PC-9 (cell line): ENCODE measurements around the gene LMLN. TPM values are rescaled to one million over a fixed set of nuclear protein-coding genes. Genes with fewer than 3 reads are reported as not detected.

Source experiments
- BruUV-seq: library from RNA; stranded (reverse); fragments of 400-500 nt; replicated peaks from 2 replicates; lab custom pipeline; 2021; lab: Mats Ljungman, UMichigan
- CTCF ChIA-PET: fragments of 300-600 bp; sonication (Branson Sonifier 250); formaldehyde crosslinking; loops from one replicate; lab custom pipeline; 2022; ENCODE audit warnings: antibody characterized with exemption; lab: Charles Lee
- POLR2A ChIA-PET: fragments of 300-600 bp; sonication (Branson Sonifier 250); formaldehyde crosslinking; loops from one replicate; lab custom pipeline; 2022; ENCODE audit warnings: antibody characterized with exemption; ENCODE audit not compliant: unreplicated experiment; lab: Charles Lee
- DNase-seq, 2 experiments: peaks; one replicate each; pipeline versions ENCODE4 v3.0.0 to v3.0.0-alpha.2; 2015 to 2022; ENCODE audit warnings: mixed read lengths in 1 of 2
- H2AFZ ChIP-seq: fragments of 200-600 bp; sonication (generic); 2 replicates; pipeline ENCODE4 v1.8.1; 2017; ENCODE audit warnings: antibody characterized with exemption
- H3F3A ChIP-seq: fragments of 200-600 bp; sonication (generic); 2 replicates; pipeline ENCODE4 v1.8.1; 2017; ENCODE audit warnings: antibody characterized with exemption, mild to moderate bottlenecking, low read depth; ENCODE audit not compliant: insufficient read depth
- H3K27ac ChIP-seq: fragments of 200-600 bp; sonication (generic); 2 replicates; pipeline ENCODE4 v1.6.1; 2016; ENCODE audit warnings: mixed run types
- H3K27me3 ChIP-seq: fragments of 200-600 bp; sonication (generic); 2 replicates; pipeline ENCODE4 v1.6.1; 2016; ENCODE audit warnings: low read depth, mixed run types; ENCODE audit not compliant: insufficient read depth
- H3K36me3 ChIP-seq: fragments of 200-600 bp; sonication (generic); 2 replicates; pipeline ENCODE4 v1.6.1; 2016; ENCODE audit warnings: low read depth, mixed run types
- H3K4me1 ChIP-seq: fragments of 200-600 bp; sonication (generic); replicated peaks from 2 replicates; pipeline ENCODE4 v1.6.1; 2016; ENCODE audit warnings: mixed run types; ENCODE audit not compliant: insufficient read depth
- H3K4me2 ChIP-seq: fragments of 200-600 bp; sonication (generic); 2 replicates; pipeline ENCODE4 v1.6.1; 2017; ENCODE audit warnings: mixed run types
- H3K4me3 ChIP-seq: fragments of 200-600 bp; sonication (generic); 2 replicates; pipeline ENCODE4 v1.6.1; 2016; ENCODE audit warnings: mixed run types
- H3K79me2 ChIP-seq: fragments of 200-600 bp; sonication (generic); 2 replicates; pipeline ENCODE4 v1.6.1; 2017; ENCODE audit warnings: low read depth, mixed run types
- H3K9me2 ChIP-seq: fragments of 200-600 bp; sonication (generic); 2 replicates; pipeline ENCODE4 v1.8.1; 2017; ENCODE audit warnings: mild to moderate bottlenecking; ENCODE audit not compliant: insufficient read depth
- H3K9me3 ChIP-seq: fragments of 200-600 bp; sonication (generic); 2 replicates; pipeline ENCODE4 v1.8.1; 2016; ENCODE audit warnings: low read depth; ENCODE audit not compliant: insufficient read depth
- H4K20me1 ChIP-seq: fragments of 200-600 bp; sonication (generic); 2 replicates; pipeline ENCODE4 v1.8.1; 2017; ENCODE audit not compliant: insufficient read depth
- CTCF ChIP-seq: fragments of 200-600 bp; sonication (generic); conservative IDR thresholded peaks from 2 replicates; pipeline ENCODE4 v1.6.1; 2017; ENCODE audit warnings: mixed run types, antibody characterized with exemption, mild to moderate bottlenecking, moderate library complexity
- EZH2 ChIP-seq: fragments of 200-600 bp; sonication (generic); IDR thresholded peaks from 2 replicates; pipeline ENCODE4 v1.8.0; 2017; ENCODE audit warnings: antibody characterized with exemption, low read depth
- intact Hi-C: fragments of 100-400 bp; cut with micrococcal nuclease; formaldehyde crosslinking; loops from one replicate; pipeline ENCODE4 v1.10.0; 2022; ENCODE audit not compliant: unreplicated experiment
- total RNA-seq: library from RNA; stranded (reverse); gene quantifications from 2 replicates; pipeline ENCODE4 v1.2.3, GENCODE V29; 2021

Gene LMLN
- total RNA-seq, 1 experiment from 2014 or later = 21.1 TPM

DNA sequence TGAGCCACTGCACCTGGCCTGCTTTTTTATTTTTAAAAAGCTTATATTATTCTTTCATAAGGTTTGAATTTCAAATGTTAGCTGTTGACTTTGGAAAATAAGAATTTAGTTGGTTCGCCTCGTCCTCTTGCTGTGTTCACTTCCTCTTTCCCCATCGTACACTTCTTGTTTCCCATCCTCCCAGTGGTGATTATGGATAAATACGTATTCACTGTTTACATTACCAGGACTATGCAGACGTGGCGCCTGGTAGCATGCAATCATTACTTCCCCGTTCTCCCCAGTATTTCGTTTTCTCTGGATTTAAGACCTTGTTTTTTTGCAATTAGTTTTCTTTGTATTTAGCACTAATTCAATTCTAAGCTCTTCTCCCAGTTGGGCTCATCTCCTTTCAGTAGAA, 70.1 kb downstream of the LMLN start:
- BruUV-seq = no TSS peak
- CTCF ChIA-PET = no interaction called here
- no peaks in the 10 kb centered on the region for H3K36me3 ChIP-seq
- intact Hi-C loops = loop anchor here (5.0 kb wide), 1 partner anchor 123 kb away; no protein-coding TSS in a partner anchor
- H3K79me2 ChIP-seq = no peaks in the 10 kb centered on the region
- no peak overlapping the region for H3K27ac ChIP-seq
- H3K9me2 ChIP-seq = no peaks in the 10 kb centered on the region
- TF ChIP-seq EZH2 (no peak), CTCF (no peak)
- H2AFZ ChIP-seq = no peak overlapping the region
- POLR2A ChIA-PET = interaction anchor here (0.6 kb wide), 1 partner anchor 50 kb away, joined by 4 read pairs; no protein-coding TSS in a partner anchor
- H4K20me1 ChIP-seq = no peaks in the 10 kb centered on the region
- no peak overlapping the region for H3K4me2 ChIP-seq
- no peaks in the 10 kb centered on the region for H3K27me3 ChIP-seq
- H3F3A ChIP-seq = no peaks in the 10 kb centered on the region
- H3K4me3 ChIP-seq = no peak overlapping the region
- H3K4me1 ChIP-seq = no peaks in the 10 kb centered on the region; the same call in 1 of the 2 replicates
- DNase-seq = no peak
- no peaks in the 10 kb centered on the region for H3K9me3 ChIP-seq

- BruUV-seq = no TSS peak
- no peaks in the 10 kb centered on the region for H3K9me2 ChIP-seq
- no peak overlapping the region for H3K27ac ChIP-seq
- H3K4me2 ChIP-seq = no peak overlapping the region
- no peak overlapping the region for H2AFZ ChIP-seq
- DNase-seq = no peak
- H4K20me1 ChIP-seq = no peaks in the 10 kb centered on the region
- no peaks in the 10 kb centered on the region for H3K9me3 ChIP-seq
- H3F3A ChIP-seq = no peaks in the 10 kb centered on the region
- CTCF ChIA-PET = no interaction called here
- TF ChIP-seq CTCF = no peak
- TF ChIP-seq EZH2 = no peak
- no peaks in the 10 kb centered on the region; the same call in 1 of the 2 replicates for H3K4me1 ChIP-seq
- no peak overlapping the region for H3K4me3 ChIP-seq
- intact Hi-C loops = loop anchor here (5.0 kb wide), 1 partner anchor 123 kb away; no protein-coding TSS in a partner anchor
- H3K36me3 ChIP-seq = no peaks in the 10 kb centered on the region
- H3K27me3 ChIP-seq = no peaks in the 10 kb centered on the region
- H3K79me2 ChIP-seq = no peaks in the 10 kb centered on the region
- POLR2A ChIA-PET = no interaction called here
These were observed 70.7 kb downstream of the LMLN start for GRCh38 chr3:198030726-198031125.

GRCh38 chr3:198032039-198032936, 72.3 kb downstream of the LMLN start:
- Histone ChIP-seq H3K9me3 (no peaks in the 10 kb centered on the region), H4K20me1 (no peaks in the 10 kb centered on the region), H3K4me2 (no peak overlapping the region), H3K27me3 (no peaks in the 10 kb centered on the region), H3K9me2 (no peaks in the 10 kb centered on the region), H2AFZ (no peak overlapping the region), H3F3A (no peaks in the 10 kb centered on the region), H3K27ac (no peak overlapping the region), H3K4me1 (no peaks in the 10 kb centered on the region; the same call in 1 of the 2 replicates), H3K79me2 (no peaks in the 10 kb centered on the region), H3K4me3 (no peak overlapping the region), H3K36me3 (no peaks in the 10 kb centered on the region)
- TF ChIP-seq CTCF (no peak), EZH2 (no peak)
- intact Hi-C loops = loop anchor here (5.0 kb wide), 1 partner anchor 125 kb away; no protein-coding TSS in a partner anchor
- CTCF ChIA-PET = no interaction called here
- BruUV-seq = no TSS peak
- POLR2A ChIA-PET = interaction anchor here (0.5 kb wide), 1 partner anchor 9 kb away, joined by 3 read pairs; no protein-coding TSS in a partner anchor
- DNase-seq = no peak
